Mesendoderm (in vitro differentiated cells): Measurements from ENCODE around the gene CYP26C1.

Source experiments
- DNase-seq: peaks from one replicate; pipeline ENCODE4 v3.0.0; 2013
- H2AK5ac ChIP-seq: 2 replicates; pipeline ENCODE4 v1.6.1; 2013; ENCODE audit warnings: low read length, inconsistent platforms
- H2BK120ac ChIP-seq: 2 replicates; pipeline ENCODE4 v1.6.1; 2013; ENCODE audit warnings: low read depth, mild to moderate bottlenecking, low read length, moderate library complexity, mixed read lengths
- H2BK15ac ChIP-seq: replicated peaks from 2 replicates; pipeline ENCODE4 v1.6.1; 2013; ENCODE audit warnings: low read depth, mild to moderate bottlenecking, moderate library complexity
- H2BK5ac ChIP-seq: 2 replicates; pipeline ENCODE4 v1.6.1; 2013; ENCODE audit warnings: low read length, inconsistent platforms
- H3K18ac ChIP-seq: 2 replicates; pipeline ENCODE4 v1.6.1; 2013; ENCODE audit warnings: mild to moderate bottlenecking, low read length, mixed read lengths
- H3K23ac ChIP-seq: one replicate; pipeline ENCODE4 v1.6.1; 2013; ENCODE audit warnings: low read length
- H3K27ac ChIP-seq: 2 replicates; pipeline ENCODE4 v1.5.1; 2013; ENCODE audit warnings: low read depth, mild to moderate bottlenecking, inconsistent platforms, low read length, moderate library complexity
- H3K27me3 ChIP-seq: 2 replicates; pipeline ENCODE4 v1.6.1; 2013; ENCODE audit warnings: low read length, control low read depth, mild to moderate bottlenecking, inconsistent platforms; ENCODE audit not compliant: insufficient read depth, poor library complexity
- H3K36me3 ChIP-seq: 2 replicates; pipeline ENCODE4 v1.6.1; 2013; ENCODE audit warnings: low read length, inconsistent platforms; ENCODE audit not compliant: control insufficient read depth, insufficient read depth
- H3K4ac ChIP-seq: one replicate; pipeline ENCODE4 v1.6.1; 2013; ENCODE audit warnings: low read depth, mild to moderate bottlenecking, low read length, moderate library complexity
- H3K4me1 ChIP-seq: 2 replicates; pipeline ENCODE4 v1.6.1; 2013; ENCODE audit warnings: low read depth, low read length, inconsistent platforms; ENCODE audit not compliant: control insufficient read depth
- H3K4me2 ChIP-seq: 2 replicates; pipeline ENCODE4 v1.6.1; 2013; ENCODE audit warnings: low read length
- H3K4me3 ChIP-seq: 2 replicates; pipeline ENCODE4 v1.5.1; 2013; ENCODE audit warnings: mild to moderate bottlenecking, low read length
- H3K56ac ChIP-seq: one replicate; pipeline ENCODE4 v1.6.1; 2013; ENCODE audit warnings: low read length
- H3K79me1 ChIP-seq: 2 replicates; pipeline ENCODE4 v1.6.1; 2013; ENCODE audit warnings: low read length, inconsistent platforms
- H3K79me2 ChIP-seq: 2 replicates; pipeline ENCODE4 v1.6.1; 2013; ENCODE audit warnings: mild to moderate bottlenecking, low read length; ENCODE audit not compliant: control insufficient read depth, insufficient read depth
- H3K9ac ChIP-seq: 2 replicates; pipeline ENCODE4 v1.6.1; 2013; ENCODE audit warnings: low read length, inconsistent platforms
- H4K5ac ChIP-seq: one replicate; pipeline ENCODE4 v1.6.1; 2013; ENCODE audit warnings: low read length
- H4K8ac ChIP-seq: one replicate; pipeline ENCODE4 v1.6.1; 2013; ENCODE audit warnings: low read depth, mild to moderate bottlenecking, control low read depth, low read length, moderate library complexity
- WGBS: extraction: QIAGEN DNeasy Blood & Tissue Kit; methylation state at CpG from one replicate; pipeline ENCODE4 v1.1.7; 2013; ENCODE audit warnings: low lambda C conversion rate, missing lambda C conversion rate; ENCODE audit not compliant: insufficient coverage; ENCODE audit errors: extremely low coverage; 5-methylcytosine and 5-hydroxymethylcytosine counted together

CYP26C1 gene

GRCh38 chr10:93039721-93040120 lies 20.9 kb upstream of the CYP26C1 start:
- Histone ChIP-seq H3K18ac (no peak overlapping the region), H3K27ac (no peak overlapping the region), H3K4me3 (no peak overlapping the region), H2BK15ac (no peak overlapping the region), H2AK5ac (no peak overlapping the region), H3K23ac (no peak overlapping the region), H3K4ac (no peak overlapping the region), H3K36me3 (no peaks in the 10 kb centered on the region), H3K27me3 (no peaks in the 10 kb centered on the region), H3K56ac (no peak overlapping the region), H4K8ac (no peak overlapping the region), H4K5ac (no peak overlapping the region), H3K4me1 (no peaks in the 10 kb centered on the region), H2BK5ac (no peak overlapping the region), H2BK120ac (no peak overlapping the region), H3K9ac (no peak overlapping the region), H3K79me1 (no peaks in the 10 kb centered on the region), H3K79me2 (no peaks in the 10 kb centered on the region), H3K4me2 (no peak overlapping the region)
- peak; percentile 88 for DNase-seq
- no CpG with 5 or more reads among the region's 3 CpGs for WGBS

DNA sequence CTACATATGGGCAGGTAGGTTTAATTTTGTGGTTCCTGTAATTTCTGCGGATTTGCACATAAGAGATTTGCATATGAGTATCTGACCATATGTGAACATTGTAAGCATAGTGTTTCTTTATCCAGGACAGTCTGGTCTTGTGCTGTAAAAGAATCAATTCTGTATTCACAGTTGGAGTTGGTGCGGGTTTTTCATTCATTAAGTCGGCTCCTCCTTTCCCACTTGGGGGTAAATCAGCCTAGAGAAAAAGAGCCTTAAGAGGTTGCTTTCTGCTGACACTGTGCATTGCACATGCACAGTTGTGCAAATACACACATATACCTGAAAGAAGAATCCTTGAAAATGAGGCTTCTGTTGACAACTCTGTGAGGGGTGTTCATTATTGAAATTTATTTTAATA lies 6.1 kb upstream of the CYP26C1 start:
- Histone ChIP-seq H3K9ac (no peak overlapping the region), H4K8ac (no peak overlapping the region), H3K79me1 (no peaks in the 10 kb centered on the region), H3K27me3 (peaks cover 2% of the 10 kb centered on the region), H3K4me3 (no peak overlapping the region), H4K5ac (no peak overlapping the region), H3K4me2 (no peak overlapping the region), H3K4me1 (no peaks in the 10 kb centered on the region), H2AK5ac (no peak overlapping the region), H3K27ac (no peak overlapping the region), H3K4ac (no peak overlapping the region), H3K56ac (no peak overlapping the region), H3K18ac (no peak overlapping the region), H3K79me2 (no peaks in the 10 kb centered on the region), H2BK120ac (no peak overlapping the region), H2BK5ac (no peak overlapping the region), H3K36me3 (no peaks in the 10 kb centered on the region), H2BK15ac (no peak overlapping the region), H3K23ac (no peak overlapping the region)
- WGBS, result no CpG with 5 or more reads among the region's 3 CpGs
- DNase-seq, result no peak

- Histone ChIP-seq H3K23ac (no peak overlapping the region), H4K5ac (no peak overlapping the region), H3K36me3 (no peaks in the 10 kb centered on the region), H2AK5ac (no peak overlapping the region), H3K56ac (no peak overlapping the region), H4K8ac (no peak overlapping the region), H3K18ac (no peak overlapping the region), H3K9ac (no peak overlapping the region), H3K27me3 (peaks cover 33% of the 10 kb centered on the region), H2BK5ac (no peak overlapping the region), H3K79me1 (no peaks in the 10 kb centered on the region), H3K4me3 (no peak overlapping the region), H3K79me2 (no peaks in the 10 kb centered on the region), H3K4ac (no peak overlapping the region), H2BK120ac (no peak overlapping the region), H3K4me2 (no peak overlapping the region), H3K4me1 (no peaks in the 10 kb centered on the region), H2BK15ac (no peak overlapping the region), H3K27ac (no peak overlapping the region)
- DNase-seq, result no peak
- no CpG with 5 or more reads among the region's 3 CpGs for WGBS
Measured at GRCh38 chr10:93058139-93058538, 2.5 kb upstream of the CYP26C1 start.

DNA sequence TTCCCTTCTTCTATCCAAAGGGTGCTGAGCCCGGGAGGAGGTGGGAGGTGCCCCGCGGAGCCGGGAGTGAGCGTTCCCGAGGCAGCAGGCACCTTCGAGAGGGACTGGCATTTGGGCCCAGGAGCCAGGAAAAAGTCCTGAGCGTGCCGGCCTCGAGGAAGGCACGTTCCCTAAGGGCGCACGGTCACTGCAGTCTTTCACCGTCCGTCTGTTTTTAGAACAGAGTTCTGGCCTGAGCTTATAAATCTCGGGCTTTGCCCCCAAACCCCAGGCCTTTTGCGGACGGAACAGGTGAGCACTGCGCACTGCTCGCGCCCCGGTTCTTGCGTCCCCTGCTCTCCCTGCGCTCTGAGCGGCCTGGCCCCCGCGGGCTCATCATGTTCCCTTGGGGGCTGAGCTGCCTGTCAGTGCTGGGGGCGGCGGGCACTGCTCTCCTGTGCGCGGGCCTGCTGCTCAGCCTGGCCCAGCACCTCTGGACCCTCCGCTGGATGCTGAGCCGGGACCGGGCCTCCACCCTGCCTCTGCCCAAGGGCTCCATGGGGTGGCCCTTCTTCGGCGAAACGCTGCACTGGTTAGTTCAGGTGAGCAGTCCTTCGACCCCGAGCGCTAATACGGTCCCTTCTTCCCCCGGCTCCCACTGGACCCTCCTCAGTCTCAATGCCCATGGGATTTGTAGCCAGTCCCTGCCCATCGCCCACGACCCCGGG lies 442 bp downstream of the CYP26C1 start:
- no peak overlapping the region for H3K4me3 ChIP-seq
- H3K27ac ChIP-seq, result no peak overlapping the region
- peak overlapping the region; percentile 21 for H3K4me2 ChIP-seq
- no peaks in the 10 kb centered on the region for H3K79me1 ChIP-seq
- H2BK120ac ChIP-seq, result no peak overlapping the region
- no CpG with 5 or more reads among the region's 45 CpGs for WGBS
- H2BK5ac ChIP-seq, result no peak overlapping the region
- H3K4ac ChIP-seq, result no peak overlapping the region
- H4K8ac ChIP-seq, result no peak overlapping the region
- H4K5ac ChIP-seq, result no peak overlapping the region
- no peak overlapping the region for H2AK5ac ChIP-seq
- no peaks in the 10 kb centered on the region for H3K4me1 ChIP-seq
- H3K56ac ChIP-seq, result no peak overlapping the region
- H3K18ac ChIP-seq, result no peak overlapping the region
- H3K9ac ChIP-seq, result no peak overlapping the region
- H2BK15ac ChIP-seq, result no peak overlapping the region
- H3K36me3 ChIP-seq, result no peaks in the 10 kb centered on the region
- no peaks in the 10 kb centered on the region for H3K79me2 ChIP-seq
- peaks cover 61% of the 10 kb centered on the region for H3K27me3 ChIP-seq
- no peak overlapping the region for H3K23ac ChIP-seq
- DNase-seq, result no peak

GRCh38 chr10:93061594-93062513 lies 1.3 kb downstream of the CYP26C1 start:
- H3K4me1 ChIP-seq, result no peaks in the 10 kb centered on the region
- no peak overlapping the region for H3K9ac ChIP-seq
- no peaks in the 10 kb centered on the region for H3K79me1 ChIP-seq
- no peak overlapping the region for H4K8ac ChIP-seq
- no peak overlapping the region for H4K5ac ChIP-seq
- H3K18ac ChIP-seq, result no peak overlapping the region
- H3K4me3 ChIP-seq, result no peak overlapping the region
- H3K79me2 ChIP-seq, result no peaks in the 10 kb centered on the region
- H2BK5ac ChIP-seq, result no peak overlapping the region
- H3K27ac ChIP-seq, result no peak overlapping the region
- no peak overlapping the region for H3K23ac ChIP-seq
- H3K4ac ChIP-seq, result no peak overlapping the region
- H2BK15ac ChIP-seq, result no peak overlapping the region
- H3K56ac ChIP-seq, result no peak overlapping the region
- H2AK5ac ChIP-seq, result no peak overlapping the region
- H2BK120ac ChIP-seq, result no peak overlapping the region
- H3K27me3 ChIP-seq, result peaks cover 69% of the 10 kb centered on the region
- no peak for DNase-seq
- WGBS, result no CpG with 5 or more reads among the region's 57 CpGs
- H3K4me2 ChIP-seq, result peak overlapping the region; percentile 4
- H3K36me3 ChIP-seq, result no peaks in the 10 kb centered on the region
